Right atrium auricular region (tissue), 2 donors: ENCODE measurements around the gene CLEC16A. TPM values are rescaled to one million over a fixed set of nuclear protein-coding genes. Genes with fewer than 3 reads are reported as not detected.

ENCODE experiments used
- DNase-seq: peaks from one replicate; pipeline ENCODE4 v3.0.0-alpha.2; 2019; ENCODE audit warnings: low spot score
- H3K27ac ChIP-seq, 2 donors: fragments of 200-600 bp; sonication (generic); 1 replicate in 1 of 2; 2 replicates in 1 of 2; pipeline ENCODE4 v1.5.1; 2016 to 2019
- H3K27me3 ChIP-seq, 2 donors: fragments of 200-600 bp; sonication (generic); one replicate each; pipeline versions ENCODE4 v1.5.1 to v1.6.0; 2017 to 2019
- H3K36me3 ChIP-seq: fragments of 200-600 bp; sonication (generic); one replicate; pipeline ENCODE4 v1.5.1; 2016
- H3K4me1 ChIP-seq, 2 donors: fragments of 200-600 bp; sonication (generic); one replicate each; pipeline versions ENCODE4 v1.5.1 to v1.6.0; 2017 to 2019
- H3K4me3 ChIP-seq, 2 donors: fragments of 200-600 bp; sonication (generic); 1 replicate in 1 of 2; 2 replicates in 1 of 2; pipeline ENCODE4 v1.5.1; 2017 to 2019; ENCODE audit warnings: mild to moderate bottlenecking in 1 of 2, moderate library complexity in 1 of 2
- H3K9me3 ChIP-seq, 2 donors: fragments of 200-600 bp; sonication (generic); one replicate each; pipeline ENCODE4 v1.5.1; 2019
- CTCF ChIP-seq, 2 donors: fragments of 200-600 bp; sonication (generic); IDR thresholded peaks; one replicate each; pipeline ENCODE4 v1.5.1; 2019; ENCODE audit warnings: antibody characterized with exemption in 2 of 2
- total RNA-seq, 2 donors: library from RNA; depleted of rRNA; stranded (reverse); fragments of >200 nt; gene quantifications; one replicate each; pipeline ENCODE4 v1.1.0, GENCODE V29; 2016

Gene CLEC16A
- total RNA-seq, 2 donors from 2014 or later = 24.1 to 49.0 TPM

GRCh38 chr16:11039726-11040125 is 95.4 kb downstream of the CLEC16A start:
- no peak for DNase-seq
- Histone ChIP-seq H3K27ac (no peak overlapping the region), H3K9me3 (no peaks in the 10 kb centered on the region), H3K4me1 (peaks cover 0 to 3% of the 10 kb centered on the region in 2 donors), H3K27me3 (no peaks in the 10 kb centered on the region), H3K4me3 (no peak overlapping the region), H3K36me3 (peaks cover 41% of the 10 kb centered on the region)
- TF ChIP-seq CTCF (IDR thresholded peaks at IDR 0.05) = no peak

GRCh38 chr16:11042191-11042590 is 97.8 kb downstream of the CLEC16A start:
- Histone ChIP-seq H3K4me3 (no peak overlapping the region), H3K36me3 (peaks cover 48% of the 10 kb centered on the region), H3K4me1 (no peaks in the 10 kb centered on the region), H3K9me3 (no peaks in the 10 kb centered on the region), H3K27me3 (no peaks in the 10 kb centered on the region), H3K27ac (no peak overlapping the region)
- TF ChIP-seq CTCF (IDR thresholded peaks at IDR 0.05) = no peak
- no peak for DNase-seq

GRCh38 chr16:11045441-11045840 is 101.1 kb downstream of the CLEC16A start:
- no peaks in the 10 kb centered on the region for H3K9me3 ChIP-seq
- no peak for DNase-seq
- no peaks in the 10 kb centered on the region for H3K27me3 ChIP-seq
- H3K27ac ChIP-seq = no peak overlapping the region
- H3K4me3 ChIP-seq = no peak overlapping the region
- H3K36me3 ChIP-seq = peaks cover 49% of the 10 kb centered on the region
- no peak for TF ChIP-seq CTCF (IDR thresholded peaks at IDR 0.05)
- no peaks in the 10 kb centered on the region for H3K4me1 ChIP-seq

- Histone ChIP-seq H3K4me1 (no peaks in the 10 kb centered on the region), H3K9me3 (no peaks in the 10 kb centered on the region), H3K36me3 (peaks cover 47% of the 10 kb centered on the region), H3K4me3 (no peak overlapping the region), H3K27me3 (no peaks in the 10 kb centered on the region), H3K27ac (no peak overlapping the region)
- DNase-seq = no peak
- no peak for TF ChIP-seq CTCF (IDR thresholded peaks at IDR 0.05)
These were observed 101.5 kb downstream of the CLEC16A start for GRCh38 chr16:11045846-11046245.

GRCh38 chr16:11046382-11046931 is 102.1 kb downstream of the CLEC16A start:
- Histone ChIP-seq H3K4me1 (no peaks in the 10 kb centered on the region), H3K4me3 (no peak overlapping the region), H3K9me3 (no peaks in the 10 kb centered on the region), H3K27me3 (no peaks in the 10 kb centered on the region), H3K27ac (no peak overlapping the region), H3K36me3 (peaks cover 47% of the 10 kb centered on the region)
- no peak for DNase-seq
- TF ChIP-seq CTCF (IDR thresholded peaks at IDR 0.05) = no peak

GRCh38 chr16:11047057-11047456 is 102.7 kb downstream of the CLEC16A start:
- H3K9me3 ChIP-seq = no peaks in the 10 kb centered on the region
- no peaks in the 10 kb centered on the region for H3K4me1 ChIP-seq
- peaks cover 46% of the 10 kb centered on the region for H3K36me3 ChIP-seq
- no peak overlapping the region for H3K4me3 ChIP-seq
- TF ChIP-seq CTCF (IDR thresholded peaks at IDR 0.05) = no peak
- no peaks in the 10 kb centered on the region for H3K27me3 ChIP-seq
- no peak for DNase-seq
- no peak overlapping the region for H3K27ac ChIP-seq
